ENCODE data around the gene CUL9. TPM values are rescaled to one million over a fixed set of nuclear protein-coding genes. Genes with fewer than 3 reads are reported as not detected.

CUL9 gene
- total and polyA plus RNA-seq, 11 donors = 6.5 to 22.3 (median 12.5) TPM

- ATAC-seq = no peak
- no peaks in the 10 kb centered on the region for H3K9me3 ChIP-seq
- H3K27ac ChIP-seq = no peak overlapping the region
- peaks cover 4 to 35% (median 17%) of the 10 kb centered on the region in 12 donors for H3K4me1 ChIP-seq
- H3K27me3 ChIP-seq = no peaks in the 10 kb centered on the region
- H3K4me3 ChIP-seq = no peak overlapping the region
- no peak for DNase-seq
- WGBS, 4 donors = 79 to 85% (median 80%) methylated on average over 5 of the region's 5 CpGs
- peaks cover 0 to 62% (median 58%) of the 10 kb centered on the region in 9 donors for H3K36me3 ChIP-seq
- intact Hi-C loops (cut with DNase I) = loop anchor here in 1 of 10 donors (10.0 kb wide), 1 partner anchor 169 kb away; no protein-coding TSS in a partner anchor
- TF ChIP-seq POLR2A (IDR thresholded peaks at IDR 0.05) = no peak
- TF ChIP-seq CTCF (IDR thresholded peaks at IDR 0.05) = no peak
Observed at GRCh38 chr6:43185391-43185985, 3.5 kb downstream of the CUL9 start.

DNA sequence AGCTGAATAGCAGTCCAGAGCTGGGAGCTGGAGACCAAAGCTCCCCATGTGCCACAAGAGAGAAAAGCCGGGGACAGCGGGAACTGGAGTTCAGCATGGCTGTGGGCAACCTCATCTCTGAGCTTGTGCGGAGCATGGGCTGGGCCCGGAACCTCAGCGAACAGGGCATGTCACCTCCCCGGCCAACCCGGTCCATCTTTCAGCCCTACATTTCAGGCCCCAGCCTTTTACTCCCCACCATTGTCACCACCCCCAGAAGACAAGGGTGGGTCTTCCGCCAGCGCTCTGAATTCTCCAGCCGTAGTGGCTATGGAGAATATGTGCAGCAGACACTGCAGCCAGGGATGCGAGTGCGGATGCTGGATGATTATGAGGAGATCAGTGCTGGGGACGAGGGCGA is 4.0 kb downstream of the CUL9 start:
- peaks cover 4 to 33% (median 18%) of the 10 kb centered on the region in 12 donors for H3K4me1 ChIP-seq
- DNase-seq (no peak), ATAC-seq (no peak)
- intact Hi-C loops (cut with DNase I) = loop anchor here in 1 of 10 donors (10.0 kb wide), 1 partner anchor 169 kb away; no protein-coding TSS in a partner anchor
- no peaks in the 10 kb centered on the region for H3K9me3 ChIP-seq
- WGBS, 4 donors = 97 to 98% (median 97%) methylated on average over 14 of the region's 14 CpGs
- H3K4me3 ChIP-seq = no peak overlapping the region
- no peaks in the 10 kb centered on the region for H3K27me3 ChIP-seq
- TF ChIP-seq POLR2A (IDR thresholded peaks at IDR 0.05) (no peak), CTCF (IDR thresholded peaks at IDR 0.05) (no peak)
- no peak overlapping the region for H3K27ac ChIP-seq
- H3K36me3 ChIP-seq = peaks cover 0 to 65% (median 55%) of the 10 kb centered on the region in 9 donors

DNA sequence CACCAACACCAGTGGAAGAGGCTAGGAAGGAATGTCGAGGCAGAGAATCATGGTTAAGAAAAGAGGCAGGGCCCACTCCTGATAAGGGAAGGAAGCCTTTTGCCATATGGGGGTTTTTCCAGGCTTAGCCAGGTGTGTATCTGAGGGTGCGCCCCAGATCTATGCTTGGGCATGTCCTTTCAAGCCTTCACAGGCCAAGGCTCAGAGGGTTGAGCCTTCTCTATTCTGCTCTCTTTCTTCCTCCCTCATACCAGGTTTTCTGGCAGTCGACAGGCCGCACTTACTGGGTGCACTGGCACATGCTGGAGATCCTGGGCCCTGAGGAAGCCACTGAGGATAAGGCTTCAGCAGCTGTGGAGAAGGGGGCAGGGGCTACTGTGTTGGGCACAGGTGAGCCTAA is 4.7 kb downstream of the CUL9 start:
- WGBS, 4 donors = 92 to 95% (median 95%) methylated on average over 2 to 4 of the region's 4 CpGs

More for the DNA sequence above, 4.7 kb downstream of the CUL9 start:
- H3K27me3 ChIP-seq = no peaks in the 10 kb centered on the region
- no peak overlapping the region for H3K4me3 ChIP-seq
- no peak for ATAC-seq
- no peaks in the 10 kb centered on the region for H3K9me3 ChIP-seq
- TF ChIP-seq CTCF (IDR thresholded peaks at IDR 0.05) = no peak
- no peak for TF ChIP-seq POLR2A (IDR thresholded peaks at IDR 0.05)
- peaks cover 0 to 65% (median 55%) of the 10 kb centered on the region in 9 donors for H3K36me3 ChIP-seq
- peaks cover 2 to 26% (median 14%) of the 10 kb centered on the region in 12 donors for H3K4me1 ChIP-seq
- no peak overlapping the region for H3K27ac ChIP-seq
- intact Hi-C loops (cut with DNase I) = loop anchor here in 1 of 10 donors (10.0 kb wide), 1 partner anchor 168 kb away; no protein-coding TSS in a partner anchor
- DNase-seq = peak in 1 of 5 donors; percentile 15
